ENCODE results near the gene RETREG3. TPM values are rescaled to one million over a fixed set of nuclear protein-coding genes. Genes with fewer than 3 reads are reported as not detected.

RETREG3 gene
- total and polyA plus RNA-seq, 9 of the 15 experiments (the other 6 are each of a cell fraction or from before 2014, with no cell fraction given), result 4.1 to 39.0 (median 16.9) TPM

DNA sequence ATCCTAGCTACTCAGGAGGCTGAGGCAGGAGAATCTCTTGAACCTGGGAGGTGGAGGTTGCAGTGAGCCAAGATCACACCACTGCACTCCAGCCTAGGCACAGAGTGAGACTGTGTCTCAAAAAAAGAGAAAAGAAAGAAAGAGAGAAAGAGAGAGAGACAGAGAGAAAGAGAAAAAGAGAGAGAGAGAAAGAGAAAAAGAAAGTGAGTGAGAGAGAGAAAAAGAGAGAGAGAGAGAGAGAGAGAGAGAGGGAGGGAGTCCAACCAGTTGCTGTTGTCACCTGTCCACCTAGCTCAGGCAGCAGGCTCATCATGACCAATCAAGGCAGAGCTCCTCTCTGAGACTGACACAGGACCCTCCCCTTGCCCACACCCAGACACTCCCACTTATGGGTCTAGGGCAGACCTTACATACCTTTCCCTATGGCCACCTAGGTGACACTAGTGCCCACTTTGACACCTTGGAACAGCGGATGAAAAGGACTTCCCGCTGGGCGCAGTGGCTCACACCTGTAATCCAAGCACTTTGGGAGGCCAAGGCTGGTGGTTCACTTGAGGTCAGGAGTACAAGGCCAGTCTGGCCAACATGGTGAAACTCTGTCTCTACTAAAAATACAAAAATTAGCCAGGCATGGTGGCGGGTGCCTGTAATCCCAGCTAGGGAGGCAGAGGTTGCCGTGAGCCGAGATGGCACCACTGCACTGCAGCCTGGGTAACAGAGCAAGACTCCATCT is 18.0 kb upstream of the RETREG3 start (continued):
- TF ChIP-seq, protein P1, sequence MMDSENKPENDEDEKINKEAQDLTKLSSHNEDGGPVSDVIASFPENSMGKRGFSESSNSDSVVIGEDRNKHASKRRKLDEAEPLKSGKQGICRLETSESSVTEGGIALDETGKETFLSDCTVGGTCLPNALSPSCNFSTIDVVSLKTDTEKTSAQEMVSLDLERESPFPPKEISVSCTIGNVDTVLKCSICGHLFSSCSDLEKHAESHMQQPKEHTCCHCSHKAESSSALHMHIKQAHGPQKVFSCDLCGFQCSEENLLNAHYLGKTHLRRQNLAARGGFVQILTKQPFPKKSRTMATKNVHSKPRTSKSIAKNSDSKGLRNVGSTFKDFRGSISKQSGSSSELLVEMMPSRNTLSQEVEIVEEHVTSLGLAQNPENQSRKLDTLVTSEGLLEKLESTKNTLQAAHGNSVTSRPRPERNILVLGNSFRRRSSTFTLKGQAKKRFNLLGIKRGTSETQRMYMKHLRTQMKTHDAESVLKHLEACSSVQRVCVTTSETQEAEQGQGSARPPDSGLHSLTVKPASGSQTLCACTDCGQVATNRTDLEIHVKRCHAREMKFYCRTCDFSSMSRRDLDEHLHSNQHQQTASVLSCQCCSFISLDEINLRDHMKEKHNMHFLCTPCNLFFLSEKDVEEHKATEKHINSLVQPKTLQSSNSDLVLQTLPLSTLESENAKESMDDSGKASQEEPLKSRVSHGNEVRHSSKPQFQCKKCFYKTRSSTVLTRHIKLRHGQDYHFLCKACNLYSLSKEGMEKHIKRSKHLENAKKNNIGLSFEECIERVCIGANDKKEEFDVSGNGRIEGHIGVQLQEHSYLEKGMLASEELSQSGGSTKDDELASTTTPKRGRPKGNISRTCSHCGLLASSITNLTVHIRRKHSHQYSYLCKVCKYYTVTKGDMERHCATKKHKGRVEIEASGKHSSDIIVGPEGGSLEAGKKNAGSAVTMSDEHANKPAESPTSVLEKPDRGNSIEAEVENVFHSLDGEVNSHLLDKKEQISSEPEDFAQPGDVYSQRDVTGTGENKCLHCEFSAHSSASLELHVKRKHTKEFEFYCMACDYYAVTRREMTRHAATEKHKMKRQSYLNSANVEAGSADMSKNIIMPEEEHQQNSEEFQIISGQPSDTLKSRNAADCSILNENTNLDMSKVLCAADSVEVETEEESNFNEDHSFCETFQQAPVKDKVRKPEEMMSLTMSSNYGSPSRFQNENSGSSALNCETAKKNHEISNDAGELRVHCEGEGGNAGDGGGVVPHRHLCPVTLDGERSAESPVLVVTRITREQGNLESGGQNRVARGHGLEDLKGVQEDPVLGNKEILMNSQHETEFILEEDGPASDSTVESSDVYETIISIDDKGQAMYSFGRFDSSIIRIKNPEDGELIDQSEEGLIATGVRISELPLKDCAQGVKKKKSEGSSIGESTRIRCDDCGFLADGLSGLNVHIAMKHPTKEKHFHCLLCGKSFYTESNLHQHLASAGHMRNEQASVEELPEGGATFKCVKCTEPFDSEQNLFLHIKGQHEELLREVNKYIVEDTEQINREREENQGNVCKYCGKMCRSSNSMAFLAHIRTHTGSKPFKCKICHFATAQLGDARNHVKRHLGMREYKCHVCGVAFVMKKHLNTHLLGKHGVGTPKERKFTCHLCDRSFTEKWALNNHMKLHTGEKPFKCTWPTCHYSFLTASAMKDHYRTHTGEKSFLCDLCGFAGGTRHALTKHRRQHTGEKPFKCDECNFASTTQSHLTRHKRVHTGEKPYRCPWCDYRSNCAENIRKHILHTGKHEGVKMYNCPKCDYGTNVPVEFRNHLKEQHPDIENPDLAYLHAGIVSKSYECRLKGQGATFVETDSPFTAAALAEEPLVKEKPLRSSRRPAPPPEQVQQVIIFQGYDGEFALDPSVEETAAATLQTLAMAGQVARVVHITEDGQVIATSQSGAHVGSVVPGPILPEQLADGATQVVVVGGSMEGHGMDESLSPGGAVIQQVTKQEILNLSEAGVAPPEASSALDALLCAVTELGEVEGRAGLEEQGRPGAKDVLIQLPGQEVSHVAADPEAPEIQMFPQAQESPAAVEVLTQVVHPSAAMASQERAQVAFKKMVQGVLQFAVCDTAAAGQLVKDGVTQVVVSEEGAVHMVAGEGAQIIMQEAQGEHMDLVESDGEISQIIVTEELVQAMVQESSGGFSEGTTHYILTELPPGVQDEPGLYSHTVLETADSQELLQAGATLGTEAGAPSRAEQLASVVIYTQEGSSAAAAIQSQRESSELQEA (IDR thresholded peaks at IDR 0.05; ENCODE audit: low read depth), result peak; percentile 18; the same call in 1 of the 2 replicates
- TF ChIP-seq NCOA4 (IDR thresholded peaks at IDR 0.05; ENCODE audit: partially characterized antibody), result peak; percentile 18
